ENCODE data around the gene CREB3L4. TPM values are rescaled to one million over a fixed set of nuclear protein-coding genes. Genes with fewer than 3 reads are reported as not detected.
A peak's percentile ranks its signal among the peaks of the same experiment; 100 is the strongest.
"Not testable (repeated sequence)": the region's sequence is repeated elsewhere in the genome, so short reads cannot be mapped to it uniquely, and the experiment has no call there.

Gene CREB3L4
- total RNA-seq, 4 donors from 2014 or later: 3.7 to 14.4 (median 8.1) TPM

DNA sequence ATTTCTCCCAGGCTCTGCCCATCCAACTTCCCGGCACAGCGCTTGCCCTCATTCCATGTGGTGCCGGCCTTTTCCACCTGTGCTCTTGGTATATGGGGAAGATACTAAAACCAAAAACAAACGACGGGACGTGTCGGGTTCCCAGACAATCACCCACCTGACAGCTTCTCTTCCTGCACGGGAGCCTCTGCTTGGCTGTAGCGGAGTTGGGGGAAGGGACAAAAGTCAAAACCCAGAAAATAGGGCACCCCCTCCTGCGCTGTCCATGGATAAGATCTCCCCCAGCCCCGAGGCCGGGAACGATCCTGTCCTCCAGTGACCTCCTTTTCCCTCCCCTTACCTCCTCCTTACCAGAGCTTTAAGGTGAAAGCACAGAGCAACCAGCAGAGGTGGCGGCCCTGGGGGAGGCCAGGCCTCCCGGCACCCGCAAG lies 9.1 kb downstream of the CREB3L4 start:
- Histone ChIP-seq H3K36me3 (peaks cover 8 to 67% (median 17%) of the 10 kb centered on the region in 3 donors), H3K9me3 (no peaks in the 10 kb centered on the region), H3K27me3 (no peaks in the 10 kb centered on the region), H3K27ac (peak overlapping the region; percentile 90 to 94 (median 94)), H3K4me3 (peak overlapping the region; percentile 84 to 90 (median 88)), H3K4me1 (peaks cover 0 to 32% (median 19%) of the 10 kb centered on the region in 3 donors)
- WGBS, 2 donors: 0% methylated on average over 6 to 15 of the region's 16 CpGs
- intact Hi-C loops (cut with DNase I): no loop called here
- TF ChIP-seq POLR2A (IDR thresholded peaks at IDR 0.05): no peak
- TF ChIP-seq, protein P1, sequence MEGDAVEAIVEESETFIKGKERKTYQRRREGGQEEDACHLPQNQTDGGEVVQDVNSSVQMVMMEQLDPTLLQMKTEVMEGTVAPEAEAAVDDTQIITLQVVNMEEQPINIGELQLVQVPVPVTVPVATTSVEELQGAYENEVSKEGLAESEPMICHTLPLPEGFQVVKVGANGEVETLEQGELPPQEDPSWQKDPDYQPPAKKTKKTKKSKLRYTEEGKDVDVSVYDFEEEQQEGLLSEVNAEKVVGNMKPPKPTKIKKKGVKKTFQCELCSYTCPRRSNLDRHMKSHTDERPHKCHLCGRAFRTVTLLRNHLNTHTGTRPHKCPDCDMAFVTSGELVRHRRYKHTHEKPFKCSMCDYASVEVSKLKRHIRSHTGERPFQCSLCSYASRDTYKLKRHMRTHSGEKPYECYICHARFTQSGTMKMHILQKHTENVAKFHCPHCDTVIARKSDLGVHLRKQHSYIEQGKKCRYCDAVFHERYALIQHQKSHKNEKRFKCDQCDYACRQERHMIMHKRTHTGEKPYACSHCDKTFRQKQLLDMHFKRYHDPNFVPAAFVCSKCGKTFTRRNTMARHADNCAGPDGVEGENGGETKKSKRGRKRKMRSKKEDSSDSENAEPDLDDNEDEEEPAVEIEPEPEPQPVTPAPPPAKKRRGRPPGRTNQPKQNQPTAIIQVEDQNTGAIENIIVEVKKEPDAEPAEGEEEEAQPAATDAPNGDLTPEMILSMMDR (IDR thresholded peaks at IDR 0.05): no peak
- DNase-seq: no peak

DNA sequence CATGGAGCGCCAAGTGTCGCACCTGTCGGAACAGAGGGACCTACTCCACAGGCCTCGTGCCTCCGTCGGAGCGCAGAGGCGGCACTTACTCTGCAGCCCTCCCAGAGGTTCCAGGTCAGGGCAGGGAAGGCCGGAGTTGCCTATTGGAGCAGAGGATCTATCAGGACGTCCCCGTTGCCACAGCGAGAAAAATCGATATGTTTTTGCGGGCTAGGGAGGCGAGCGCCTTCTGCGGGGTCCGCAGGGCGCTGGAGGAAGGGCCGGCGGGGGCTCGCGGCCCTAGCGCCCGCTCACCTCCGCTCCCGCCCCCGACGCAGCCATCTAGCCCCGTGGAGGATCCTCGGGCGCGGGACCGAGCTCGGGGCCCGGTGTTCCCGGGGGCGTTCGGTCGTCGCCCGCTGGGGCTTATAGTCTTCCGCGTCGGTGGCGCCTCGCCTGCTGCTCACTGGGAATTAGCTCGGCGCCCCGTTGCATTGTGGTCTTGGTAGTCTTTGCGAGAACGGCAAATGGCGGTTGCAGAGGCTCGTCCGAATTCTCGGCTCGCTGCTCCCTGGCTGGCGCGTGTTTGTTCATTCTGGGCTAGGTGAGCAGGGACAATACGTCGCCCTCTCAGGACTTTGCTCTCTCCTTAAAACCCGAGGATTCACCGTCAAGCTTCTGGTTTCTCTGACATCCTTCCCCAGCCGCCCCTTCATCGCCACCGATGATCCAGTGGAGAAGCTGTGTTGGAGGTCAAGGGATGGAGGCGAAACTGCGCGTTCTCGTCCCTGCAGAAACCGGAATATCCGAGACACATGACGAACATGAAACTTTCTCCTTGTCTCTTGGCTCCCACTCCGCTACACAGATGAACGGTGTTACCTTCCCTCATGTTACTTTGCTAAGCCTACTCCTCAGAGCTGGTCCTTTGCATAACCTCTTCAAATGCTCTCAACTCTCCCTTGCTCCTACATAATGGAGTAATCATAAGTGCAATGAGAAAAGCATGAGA lies 9.8 kb downstream of the CREB3L4 start, which contains the start of gene JTB:
TSS of gene JTB (minus strand) at position 425 of the 991 bp plus-strand sequence. CDS start at position 3, 422 bp downstream.
- 0 to 1% methylated on average over 12 to 20 of the region's 75 CpGs for WGBS, 2 donors
- Histone ChIP-seq H3K9me3 (no peaks in the 10 kb centered on the region), H3K4me1 (peaks cover 0 to 32% (median 19%) of the 10 kb centered on the region in 3 donors), H3K36me3 (peaks cover 8 to 72% (median 20%) of the 10 kb centered on the region in 3 donors), H3K4me3 (peak within 1 kb of the TSS; percentile 84 to 90 (median 88)), H3K27me3 (no peaks in the 10 kb centered on the region), H3K27ac (peak within 1 kb of the TSS; percentile 90 to 94 (median 94))
- intact Hi-C loops (cut with DNase I): no loop called here
- peak; percentile 66 for DNase-seq
- TF ChIP-seq, protein P1 (IDR thresholded peaks at IDR 0.05): peak in 1 of 6 experiments; percentile 6
- TF ChIP-seq POLR2A (IDR thresholded peaks at IDR 0.05): peak in 3 of 4 donors; percentile 69 to 95 (median 84)

- WGBS, 2 donors: 48 to 54% methylated on average over 9 of the region's 9 CpGs
- peak overlapping the region; percentile 90 to 94 (median 94) for H3K27ac ChIP-seq
- no peaks in the 10 kb centered on the region for H3K27me3 ChIP-seq
- peak overlapping the region; percentile 84 to 90 (median 88) for H3K4me3 ChIP-seq
- TF ChIP-seq, protein P1 (IDR thresholded peaks at IDR 0.05): no peak
- no peak for TF ChIP-seq POLR2A (IDR thresholded peaks at IDR 0.05)
- intact Hi-C loops (cut with DNase I): no loop called here
- peaks cover 8 to 72% (median 22%) of the 10 kb centered on the region in 3 donors for H3K36me3 ChIP-seq
- no peak for DNase-seq
- peaks cover 0 to 32% (median 19%) of the 10 kb centered on the region in 3 donors for H3K4me1 ChIP-seq
- no peaks in the 10 kb centered on the region for H3K9me3 ChIP-seq
Observed at GRCh38 chr1:153978274-153978909, 10.7 kb downstream of the CREB3L4 start.

DNA sequence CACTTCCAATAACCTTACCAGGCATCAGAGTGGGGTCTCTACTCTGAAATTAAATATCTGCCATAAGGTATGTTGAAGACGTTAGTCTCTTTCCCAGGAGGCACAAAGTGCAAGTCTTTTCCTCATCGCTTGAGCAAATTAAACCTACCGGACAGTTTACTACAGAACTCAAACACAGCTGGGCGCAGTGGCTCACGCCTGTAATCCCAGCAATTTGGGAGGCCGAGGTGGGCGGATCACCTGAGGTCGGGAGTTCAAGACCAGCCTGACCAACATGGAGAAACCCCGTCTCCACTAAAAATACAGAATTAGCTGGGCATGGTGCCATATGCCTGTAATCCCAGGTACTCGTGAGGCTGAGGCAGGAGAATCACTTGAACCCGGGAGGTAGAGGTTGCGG lies 11.4 kb downstream of the CREB3L4 start:
- H3K27ac ChIP-seq; DNase-seq; H3K9me3 ChIP-seq; H3K27me3 ChIP-seq; H3K4me3 ChIP-seq; intact Hi-C loops (cut with DNase I): not testable (repeated sequence)
- WGBS, 2 donors: 84 to 96% methylated on average over 11 of the region's 12 CpGs
- H3K36me3 ChIP-seq: peaks cover 8 to 70% (median 17%) of the 10 kb centered on the region in 3 donors
- H3K4me1 ChIP-seq: peaks cover under 1 to 34% (median 19%) of the 10 kb centered on the region in 3 donors

DNA sequence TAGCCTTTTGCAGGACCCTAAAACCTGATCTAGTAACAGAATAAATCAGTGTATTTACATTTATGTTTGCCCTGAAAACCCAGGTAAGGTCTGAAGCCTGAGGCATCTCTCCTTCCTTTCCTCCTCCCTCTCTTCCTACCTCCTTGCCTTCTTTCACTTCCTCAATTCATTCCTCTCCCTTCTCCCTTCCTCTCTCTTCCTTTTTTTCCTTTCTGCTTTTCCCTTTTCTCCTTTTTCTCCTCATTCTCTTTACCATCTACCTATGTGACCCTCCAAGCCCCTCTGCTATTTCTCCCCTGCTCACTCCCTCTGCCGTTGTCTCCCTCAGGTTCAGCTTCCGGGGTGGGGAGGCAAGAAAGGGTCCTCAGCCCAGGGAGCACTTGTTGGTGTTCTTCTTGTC lies 14.0 kb downstream of the CREB3L4 start:
- WGBS, 2 donors: 88 to 95% methylated on average over 2 of the region's 2 CpGs

More for the DNA sequence above, 14.0 kb downstream of the CREB3L4 start:
- peak overlapping the region in 1 of 4 donors; percentile 3 for H3K27ac ChIP-seq
- not testable (repeated sequence) for H3K9me3 ChIP-seq, H3K4me3 ChIP-seq, DNase-seq, H3K27me3 ChIP-seq
- peaks cover 0 to 47% (median 8%) of the 10 kb centered on the region in 3 donors for H3K36me3 ChIP-seq
- H3K4me1 ChIP-seq: peaks cover 10 to 44% (median 16%) of the 10 kb centered on the region in 3 donors
- intact Hi-C loops (cut with DNase I): loop anchor here (10.0 kb wide), 1 partner anchor 307 kb away; the partner anchor contains the start of genes ILF2 and NPR1
